Stimulated activated effector memory CD8-positive, alpha-beta T cell treated with anti-CD3 and anti-CD28 coated beads, Interleukin-12 subunit alpha, Interleukin-12 subunit beta, amount 100 ng/mL, for 72 hours (primary cell): ENCODE measurements around the gene PTPRR.

Experiments used
- ATAC-seq: fragments of 150-1000 bp; cut with Tn5 transposase; 2 replicates; pipeline ENCODE4 v1.10.0; 2021
- DNase-seq, 2 donors: peaks; one replicate each; pipeline ENCODE4 v3.0.0; 2021 to 2022; ENCODE audit warnings: low spot score in 2 of 2
- H3K27ac Mint-ChIP-seq: one replicate; pipeline ENCODE4 v1.8.0; 2022; ENCODE audit warnings: mild to moderate bottlenecking, mixed read lengths
- H3K36me3 Mint-ChIP-seq: one replicate; pipeline ENCODE4 v1.8.0; 2022; ENCODE audit warnings: mild to moderate bottlenecking, mixed read lengths
- H3K4me1 Mint-ChIP-seq: one replicate; pipeline ENCODE4 v1.8.0; 2022; ENCODE audit warnings: mixed read lengths
- H3K4me3 Mint-ChIP-seq: one replicate; pipeline ENCODE4 v1.8.0; 2022; ENCODE audit warnings: mild to moderate bottlenecking, mixed read lengths
- H3K9me3 Mint-ChIP-seq: one replicate; pipeline ENCODE4 v1.8.0; 2022; ENCODE audit warnings: mixed read lengths

PTPRR gene

DNA sequence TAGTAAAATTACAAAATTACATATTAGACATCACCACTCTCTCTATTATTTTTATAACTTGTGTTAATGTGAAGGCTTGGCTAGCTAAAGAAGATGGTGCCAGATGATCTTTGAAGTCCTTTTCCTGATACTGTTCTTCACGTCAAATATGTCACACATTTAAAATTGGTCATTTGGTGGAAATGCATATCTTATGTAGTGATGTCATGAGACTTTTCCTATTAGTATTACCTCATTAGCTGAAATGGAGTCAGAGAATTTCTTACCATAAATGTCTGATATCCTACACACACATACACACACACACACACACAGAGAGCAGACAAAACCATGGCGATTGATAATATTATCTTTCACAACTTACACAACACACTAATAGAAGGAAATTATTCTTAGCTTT lies 158.5 kb downstream of the PTPRR start:
- no peak overlapping the region for H3K27ac Mint-ChIP-seq
- DNase-seq: no peak
- no peaks in the 10 kb centered on the region for H3K9me3 Mint-ChIP-seq
- no peaks in the 10 kb centered on the region for H3K36me3 Mint-ChIP-seq
- no peaks in the 10 kb centered on the region for H3K4me1 Mint-ChIP-seq
- H3K4me3 Mint-ChIP-seq: no peak overlapping the region
- no peak for ATAC-seq

GRCh38 chr12:70759161-70759918 lies 161.2 kb downstream of the PTPRR start:
- Mint-ChIP-seq H3K4me3 (no peak overlapping the region), H3K36me3 (no peaks in the 10 kb centered on the region), H3K4me1 (no peaks in the 10 kb centered on the region), H3K9me3 (no peaks in the 10 kb centered on the region), H3K27ac (no peak overlapping the region)
- ATAC-seq (no peak), DNase-seq (no peak)

GRCh38 chr12:70758494-70758845 lies 162.1 kb downstream of the PTPRR start:
- Mint-ChIP-seq H3K27ac (no peak overlapping the region), H3K4me1 (no peaks in the 10 kb centered on the region), H3K9me3 (no peaks in the 10 kb centered on the region), H3K4me3 (no peak overlapping the region), H3K36me3 (no peaks in the 10 kb centered on the region)
- DNase-seq (no peak), ATAC-seq (no peak)

- no peaks in the 10 kb centered on the region for H3K4me1 Mint-ChIP-seq
- H3K36me3 Mint-ChIP-seq: no peaks in the 10 kb centered on the region
- H3K9me3 Mint-ChIP-seq: no peaks in the 10 kb centered on the region
Observed at GRCh38 chr12:70757830-70758493, 162.6 kb downstream of the PTPRR start.

DNA sequence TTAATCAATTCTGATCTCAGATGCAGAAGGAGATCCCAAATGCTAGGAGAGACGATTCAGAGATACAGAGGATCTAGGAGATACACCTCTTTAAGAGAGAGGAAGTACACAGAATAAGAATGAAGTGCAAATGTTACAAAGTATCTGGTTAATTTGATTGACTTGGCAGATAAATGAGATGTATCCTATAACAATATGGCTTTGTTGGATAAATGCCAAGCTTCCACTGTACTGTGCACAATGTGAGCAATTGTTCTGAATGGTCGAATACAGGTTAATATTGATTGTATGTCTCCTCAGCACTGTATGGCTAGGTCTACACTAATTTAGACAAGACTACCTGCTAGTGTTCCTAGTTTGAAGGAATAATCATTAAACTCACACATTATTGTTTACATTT lies 163.7 kb downstream of the PTPRR start:
- Mint-ChIP-seq H3K36me3 (no peaks in the 10 kb centered on the region), H3K27ac (no peak overlapping the region), H3K4me3 (no peak overlapping the region), H3K4me1 (no peaks in the 10 kb centered on the region), H3K9me3 (no peaks in the 10 kb centered on the region)
- ATAC-seq: no peak
- DNase-seq: no peak

More at GRCh38 chr12:70757830-70758493, 162.6 kb downstream of the PTPRR start:
- no peak overlapping the region for H3K27ac Mint-ChIP-seq
- no peak overlapping the region for H3K4me3 Mint-ChIP-seq
- ATAC-seq (no peak), DNase-seq (no peak)

- Mint-ChIP-seq H3K9me3 (no peaks in the 10 kb centered on the region), H3K4me3 (no peak overlapping the region), H3K36me3 (no peaks in the 10 kb centered on the region), H3K27ac (no peak overlapping the region), H3K4me1 (no peaks in the 10 kb centered on the region)
- no peak for ATAC-seq
- DNase-seq: no peak
Observed at GRCh38 chr12:70756118-70756517, 164.4 kb downstream of the PTPRR start.

DNA sequence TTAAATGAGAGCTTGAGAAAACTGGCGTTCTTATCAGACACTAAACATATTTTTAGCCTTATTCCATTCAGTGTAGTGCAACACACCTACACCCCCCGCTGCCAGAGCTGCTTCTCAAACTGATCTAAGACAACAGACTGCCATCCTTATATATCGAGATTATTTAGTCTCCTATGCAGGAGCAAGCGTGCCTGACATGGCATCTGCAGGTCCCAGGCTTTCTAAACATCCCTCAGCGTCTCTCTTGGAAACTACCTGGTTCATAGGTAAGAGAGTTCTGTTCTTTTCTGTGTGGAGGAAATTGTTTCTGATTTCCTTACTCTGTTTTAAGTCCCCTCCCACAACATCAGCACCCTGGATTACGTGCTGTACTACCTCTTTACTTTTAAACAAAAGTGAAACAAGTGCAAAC lies 166.2 kb downstream of the PTPRR start:
- Mint-ChIP-seq H3K4me3 (no peak overlapping the region), H3K36me3 (no peaks in the 10 kb centered on the region), H3K4me1 (no peaks in the 10 kb centered on the region), H3K9me3 (no peaks in the 10 kb centered on the region), H3K27ac (no peak overlapping the region)
- no peak for ATAC-seq
- no peak for DNase-seq

GRCh38 chr12:70752327-70752726 lies 168.2 kb downstream of the PTPRR start:
- no peaks in the 10 kb centered on the region for H3K4me1 Mint-ChIP-seq
- ATAC-seq (no peak), DNase-seq (no peak)
- no peak overlapping the region for H3K4me3 Mint-ChIP-seq
- H3K9me3 Mint-ChIP-seq: no peaks in the 10 kb centered on the region
- no peaks in the 10 kb centered on the region for H3K36me3 Mint-ChIP-seq
- H3K27ac Mint-ChIP-seq: no peak overlapping the region

DNA sequence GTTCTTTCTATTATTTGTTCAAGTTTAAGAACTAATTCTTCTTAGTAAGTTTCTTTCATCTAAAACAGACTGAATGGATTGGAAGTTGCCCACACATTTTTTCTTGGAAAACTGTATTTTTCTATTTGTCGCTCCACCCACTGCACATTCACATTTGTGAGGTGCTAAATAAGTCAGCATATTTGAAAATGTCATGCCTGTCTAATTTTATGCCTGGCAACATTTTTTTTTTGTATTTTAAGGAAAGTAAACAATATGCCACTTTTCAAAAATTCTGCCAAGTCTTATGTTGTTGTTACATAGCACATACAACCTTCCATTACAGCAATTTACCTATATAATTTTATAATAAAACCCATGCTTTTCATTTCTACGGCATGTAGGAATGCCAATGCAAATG lies 170.6 kb downstream of the PTPRR start:
- no peak overlapping the region for H3K27ac Mint-ChIP-seq
- H3K9me3 Mint-ChIP-seq: no peaks in the 10 kb centered on the region
- no peak for DNase-seq
- no peaks in the 10 kb centered on the region for H3K4me1 Mint-ChIP-seq
- H3K36me3 Mint-ChIP-seq: no peaks in the 10 kb centered on the region
- ATAC-seq: no peak
- H3K4me3 Mint-ChIP-seq: no peak overlapping the region

DNA sequence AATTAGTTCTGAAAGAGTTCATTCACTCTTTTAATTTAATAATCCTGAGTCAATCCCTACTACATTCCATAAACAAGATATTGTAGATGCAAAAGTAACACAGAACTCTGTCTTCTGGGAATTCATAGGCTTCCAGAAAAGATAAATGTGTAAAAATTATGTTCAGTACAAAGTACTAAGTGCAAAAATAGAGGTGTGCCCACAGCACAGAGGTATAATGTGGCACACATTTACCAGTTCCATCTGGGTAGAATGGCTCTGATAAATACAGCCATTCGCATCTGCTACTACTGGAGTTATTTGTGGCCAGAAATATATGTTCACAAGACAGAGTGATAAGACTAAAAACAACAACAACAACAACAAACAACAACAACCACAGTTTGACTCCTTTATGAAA lies 171.7 kb downstream of the PTPRR start:
- H3K27ac Mint-ChIP-seq: no peak overlapping the region
- no peak overlapping the region for H3K4me3 Mint-ChIP-seq
- H3K36me3 Mint-ChIP-seq: no peaks in the 10 kb centered on the region
- no peaks in the 10 kb centered on the region for H3K9me3 Mint-ChIP-seq
- ATAC-seq (no peak), DNase-seq (no peak)
- H3K4me1 Mint-ChIP-seq: no peaks in the 10 kb centered on the region

DNA sequence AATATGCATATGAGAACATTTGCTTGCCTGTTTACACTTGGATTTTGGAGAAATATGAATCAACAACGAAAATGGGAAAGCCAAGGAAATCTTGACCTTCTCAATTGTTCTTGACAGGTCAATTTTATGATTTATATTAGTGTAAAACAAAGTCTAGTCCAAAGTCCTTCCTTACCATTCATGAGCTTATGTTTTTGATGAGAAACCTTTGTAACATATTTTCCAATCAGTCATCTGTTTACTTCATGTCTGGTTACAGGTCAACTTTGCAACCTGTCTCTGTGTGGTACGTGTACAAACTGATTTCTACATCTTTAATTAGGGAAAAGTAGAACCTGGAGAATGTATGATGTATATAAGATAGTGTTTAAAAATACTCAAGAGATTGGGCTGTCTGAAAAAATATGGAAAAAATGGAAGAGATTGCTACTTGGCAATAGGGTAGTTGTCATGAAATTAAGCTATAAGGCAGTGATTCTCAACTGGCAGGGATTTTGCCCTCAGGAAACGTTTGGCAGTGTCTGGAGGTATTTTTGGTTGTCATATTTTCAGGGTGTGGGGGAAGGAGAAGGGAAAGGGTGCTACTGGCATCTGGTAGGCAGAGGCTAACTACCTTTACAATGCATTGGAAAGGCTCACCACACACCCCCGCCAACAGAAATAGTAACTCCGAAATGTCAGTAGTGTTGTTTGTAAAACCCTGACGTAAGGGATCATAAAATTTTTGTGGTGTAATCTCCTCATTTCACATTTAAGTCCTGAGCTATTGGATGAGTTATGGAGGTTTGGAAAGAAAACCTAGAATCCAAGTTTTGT lies 172.9 kb downstream of the PTPRR start:
- H3K9me3 Mint-ChIP-seq: no peaks in the 10 kb centered on the region
- ATAC-seq: no peak
- no peaks in the 10 kb centered on the region for H3K36me3 Mint-ChIP-seq
- H3K4me1 Mint-ChIP-seq: no peaks in the 10 kb centered on the region
- no peak for DNase-seq
- no peak overlapping the region for H3K4me3 Mint-ChIP-seq
- H3K27ac Mint-ChIP-seq: no peak overlapping the region

- H3K4me1 Mint-ChIP-seq: no peaks in the 10 kb centered on the region
- H3K4me3 Mint-ChIP-seq: no peak overlapping the region
- ATAC-seq: no peak
- H3K27ac Mint-ChIP-seq: no peak overlapping the region
- no peaks in the 10 kb centered on the region for H3K36me3 Mint-ChIP-seq
- H3K9me3 Mint-ChIP-seq: no peaks in the 10 kb centered on the region
- DNase-seq: no peak
Observed at GRCh38 chr12:70745048-70745447, 175.5 kb downstream of the PTPRR start.

GRCh38 chr12:70744178-70744577 lies 176.4 kb downstream of the PTPRR start:
- no peak overlapping the region for H3K4me3 Mint-ChIP-seq
- DNase-seq (no peak), ATAC-seq (no peak)
- H3K36me3 Mint-ChIP-seq: no peaks in the 10 kb centered on the region
- H3K9me3 Mint-ChIP-seq: no peaks in the 10 kb centered on the region
- H3K4me1 Mint-ChIP-seq: no peaks in the 10 kb centered on the region
- no peak overlapping the region for H3K27ac Mint-ChIP-seq

DNA sequence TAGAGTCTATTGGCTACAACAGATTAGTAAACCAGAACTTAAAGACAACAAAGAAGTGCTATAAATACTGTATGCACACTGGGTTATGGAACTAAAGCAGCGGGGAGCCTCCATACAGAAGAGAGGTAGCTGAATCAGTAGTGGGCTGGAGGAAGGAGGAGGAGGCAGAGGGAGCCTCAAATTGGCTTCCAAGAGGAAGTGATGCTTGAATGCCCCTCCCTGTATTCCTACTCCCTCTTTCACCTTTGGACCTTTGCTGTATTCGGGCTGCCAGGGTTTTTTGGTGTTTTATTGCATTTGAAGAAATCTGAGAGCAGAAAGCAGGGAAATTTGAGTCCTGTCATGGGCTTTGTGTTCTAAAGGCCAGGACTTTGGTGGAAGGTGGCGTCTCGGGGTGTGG lies 179.3 kb downstream of the PTPRR start:
- Mint-ChIP-seq H3K9me3 (no peaks in the 10 kb centered on the region), H3K27ac (no peak overlapping the region), H3K36me3 (no peaks in the 10 kb centered on the region), H3K4me1 (no peaks in the 10 kb centered on the region), H3K4me3 (no peak overlapping the region)
- DNase-seq: no peak
- no peak for ATAC-seq

DNA sequence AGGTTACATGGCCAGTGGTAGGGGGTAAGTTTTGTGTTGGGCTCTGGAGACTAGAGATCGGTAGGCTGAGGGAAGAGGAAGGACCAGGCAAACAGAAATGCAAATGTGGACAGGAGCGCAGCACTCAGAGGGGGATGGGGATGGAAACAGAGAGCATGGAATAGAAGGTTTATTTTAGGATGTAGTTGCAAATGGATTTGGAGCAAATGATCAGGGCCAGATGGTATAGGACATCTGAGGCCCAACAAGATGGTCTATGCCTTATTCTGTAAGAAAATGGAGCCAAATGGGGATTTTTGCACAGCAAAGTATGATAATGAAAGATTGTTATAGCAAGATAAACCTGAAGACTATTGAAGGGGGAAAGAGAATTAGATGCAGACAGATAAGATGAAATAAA lies 180.8 kb downstream of the PTPRR start:
- Mint-ChIP-seq H3K4me3 (no peak overlapping the region), H3K27ac (no peak overlapping the region), H3K9me3 (no peaks in the 10 kb centered on the region), H3K4me1 (no peaks in the 10 kb centered on the region), H3K36me3 (no peaks in the 10 kb centered on the region)
- ATAC-seq (no peak), DNase-seq (no peak)
